Skin of body (tissue), 2 donors: Measurements from ENCODE around the gene PSG2. TPM values are rescaled to one million over a fixed set of nuclear protein-coding genes. Genes with fewer than 3 reads are reported as not detected.
"Not testable (repeated sequence)": the region's sequence is repeated elsewhere in the genome, so short reads cannot be mapped to it uniquely, and the experiment has no call there.

Experiments
- DNase-seq: peaks from one replicate; lab custom pipeline; 2025; lab: John Stamatoyannopoulos, UW
- total RNA-seq: library from RNA; depleted of rRNA; stranded (reverse); fragments of >200 nt; gene quantifications from one replicate; pipeline ENCODE4 v1.2.3, GENCODE V29; 2014

Gene PSG2
- total RNA-seq, 1 donor from 2014 or later: not detected

- DNase-seq: no peak
These were observed 4.2 kb downstream of the PSG2 start for GRCh38 chr19:43078311-43078710.

- DNase-seq: not testable (repeated sequence)
These were observed 4.6 kb downstream of the PSG2 start for GRCh38 chr19:43077881-43078280.

- DNase-seq: not testable (repeated sequence)
These were observed 20.1 kb downstream of the PSG2 start for GRCh38 chr19:43062418-43062817.

GRCh38 chr19:43061326-43061725, 21.2 kb downstream of the PSG2 start:
- DNase-seq: not testable (repeated sequence)

- not testable (repeated sequence) for DNase-seq
These were observed 22.2 kb downstream of the PSG2 start for GRCh38 chr19:43060254-43060653.

GRCh38 chr19:43059482-43059881, 23.0 kb downstream of the PSG2 start:
- not testable (repeated sequence) for DNase-seq

GRCh38 chr19:43058440-43058839, 24.1 kb downstream of the PSG2 start:
- not testable (repeated sequence) for DNase-seq

GRCh38 chr19:43047966-43048365, 34.5 kb downstream of the PSG2 start:
- DNase-seq: not testable (repeated sequence)

GRCh38 chr19:43046578-43046977, 35.9 kb downstream of the PSG2 start:
- not testable (repeated sequence) for DNase-seq

GRCh38 chr19:43043492-43044180, 38.9 kb downstream of the PSG2 start:
- DNase-seq: not testable (repeated sequence)

GRCh38 chr19:43031645-43032044, 50.9 kb downstream of the PSG2 start:
- not testable (repeated sequence) for DNase-seq

GRCh38 chr19:43028866-43029265, 53.6 kb downstream of the PSG2 start:
- DNase-seq: no peak

- DNase-seq: not testable (repeated sequence)
These were observed 54.5 kb downstream of the PSG2 start for GRCh38 chr19:43027985-43028384.

GRCh38 chr19:43027061-43027460, 55.4 kb downstream of the PSG2 start:
- not testable (repeated sequence) for DNase-seq

GRCh38 chr19:43026369-43026768, 56.1 kb downstream of the PSG2 start, which contains the start of gene PSG11:
TSS of gene PSG11 (minus strand) at chr19:43026469. CDS start at chr19:43026372, 97 bp downstream.
- DNase-seq: not testable (repeated sequence)

GRCh38 chr19:43022098-43022497, 60.4 kb downstream of the PSG2 start:
- DNase-seq: not testable (repeated sequence)

GRCh38 chr19:43021629-43022028, 60.9 kb downstream of the PSG2 start:
- not testable (repeated sequence) for DNase-seq

- not testable (repeated sequence) for DNase-seq
These were observed 62.9 kb downstream of the PSG2 start for GRCh38 chr19:43019588-43019987.

Other genes starting within 250 kb of the PSG2 start
- not detected for gene PSG1, start 203.0 kb downstream of the PSG2 start, total RNA-seq
- gene PSG6, start 164.8 kb downstream of the PSG2 start, total RNA-seq: not detected
- gene PSG7, start 145.5 kb downstream of the PSG2 start, total RNA-seq: not detected
- 0.10 TPM for gene PSG11, start 56.2 kb downstream of the PSG2 start, total RNA-seq
- not detected for gene PSG5, start 103.8 kb upstream of the PSG2 start, total RNA-seq
- gene PSG4, start 122.9 kb upstream of the PSG2 start, total RNA-seq: not detected
- gene PSG9, start 186.8 kb upstream of the PSG2 start, total RNA-seq: not detected